Esophagus muscularis mucosa (tissue), 4 donors: Measurements from ENCODE around the gene ZNF197. TPM values are rescaled to one million over a fixed set of nuclear protein-coding genes. Genes with fewer than 3 reads are reported as not detected.
A peak's percentile ranks its signal among the peaks of the same experiment; 100 is the strongest.

Experiments
- DNase-seq: peaks from one replicate; pipeline ENCODE4 v3.0.0-alpha.2; 2017; ENCODE audit errors: extremely low spot score
- H3K27ac ChIP-seq, 4 donors: fragments of 200-600 bp; sonication (generic); replicated peaks in 1 of 4; 1 replicate in 3 of 4; 2 replicates in 1 of 4; pipeline ENCODE4 v1.5.1; 2016 to 2019; ENCODE audit warnings: mild to moderate bottlenecking in 1 of 4
- H3K27me3 ChIP-seq, 4 donors: fragments of 200-600 bp; sonication (generic); one replicate each; pipeline versions ENCODE4 v1.5.1 to v1.6.0; 2016 to 2019
- H3K36me3 ChIP-seq, 4 donors: fragments of 200-600 bp; sonication (generic); one replicate each; pipeline ENCODE4 v1.5.1; 2016 to 2019
- H3K4me1 ChIP-seq, 4 donors: fragments of 200-600 bp; sonication (generic); one replicate each; pipeline ENCODE4 v1.5.1; 2016 to 2019
- H3K4me3 ChIP-seq, 4 donors: fragments of 200-600 bp; sonication (generic); 1 replicate in 2 of 4; 2 replicates in 2 of 4; pipeline ENCODE4 v1.5.1; 2016 to 2019; ENCODE audit warnings: mild to moderate bottlenecking in 4 of 4, moderate library complexity in 1 of 4
- H3K9me3 ChIP-seq, 4 donors: fragments of 200-600 bp; sonication (generic); 1 replicate in 3 of 4; 2 replicates in 1 of 4; pipeline ENCODE4 v1.5.1; 2016 to 2019
- CTCF ChIP-seq, 3 experiments: fragments of 200-600 bp in 2 of 3; fragments of 450-650 bp in 1 of 3; sonication (generic) in 2 of 3; IDR thresholded peaks; one replicate each; pipeline ENCODE4 v1.5.1; 2017 to 2019; ENCODE audit warnings: antibody characterized with exemption in 3 of 3, mild to moderate bottlenecking in 2 of 3, moderate library complexity in 1 of 3
- EP300 ChIP-seq: sonication (generic); formaldehyde crosslinking; IDR thresholded peaks from one replicate; pipeline ENCODE4 v1.6.1; 2017; ENCODE audit warnings: antibody characterized with exemption
- POLR2A ChIP-seq: fragments of 450-650 bp; IDR thresholded peaks from one replicate; pipeline ENCODE4 v1.6.1; 2017; ENCODE audit warnings: antibody characterized with exemption, moderate library complexity, mild to moderate bottlenecking, low read depth
- POLR2AphosphoS5 ChIP-seq, 2 donors: sonication (generic); formaldehyde crosslinking; IDR thresholded peaks; one replicate each; pipeline ENCODE4 v1.6.1; 2017; ENCODE audit warnings: antibody characterized with exemption in 2 of 2
- whole genome bisulfite sequencing: methylation state at CpG from one replicate; pipeline ENCODE4 v1.1.5; 2018; 5-methylcytosine and 5-hydroxymethylcytosine counted together
- intact Hi-C: fragments of 100-400 bp; cut with DNase I; formaldehyde crosslinking; loops from one replicate; pipeline ENCODE4 v1.15.1; 2023
- total RNA-seq, 4 donors: library from RNA; depleted of rRNA; stranded (reverse); fragments of >200 nt; gene quantifications; one replicate each; pipeline versions ENCODE4 v1.1.0 to v1.2.1, GENCODE V29; 2016

ZNF197 gene
- total RNA-seq, 4 donors from 2014 or later: 16.3 to 22.8 (median 16.6) TPM

GRCh38 chr3:44632193-44632592, 7.4 kb downstream of the ZNF197 start:
- Histone ChIP-seq H3K36me3 (peaks cover 26 to 82% (median 70%) of the 10 kb centered on the region in 4 donors), H3K4me3 (no peak overlapping the region), H3K27me3 (no peaks in the 10 kb centered on the region), H3K4me1 (peaks cover 7 to 28% (median 16%) of the 10 kb centered on the region in 4 donors), H3K27ac (no peak overlapping the region), H3K9me3 (no peaks in the 10 kb centered on the region)
- intact Hi-C loops: no loop called here
- TF ChIP-seq POLR2AphosphoS5 (IDR thresholded peaks at IDR 0.05) (no peak), POLR2A (no peak), CTCF (IDR thresholded peaks at IDR 0.05) (no peak), EP300 (no peak)
- no peak for DNase-seq
- 100% methylated on average over 3 of the region's 3 CpGs for WGBS

- Histone ChIP-seq H3K36me3 (peaks cover 32 to 64% (median 56%) of the 10 kb centered on the region in 4 donors), H3K27me3 (no peaks in the 10 kb centered on the region), H3K9me3 (peaks cover 0 to 16% (median 14%) of the 10 kb centered on the region in 4 donors), H3K27ac (no peak overlapping the region), H3K4me3 (no peak overlapping the region), H3K4me1 (no peaks in the 10 kb centered on the region)
- TF ChIP-seq POLR2A (no peak), POLR2AphosphoS5 (IDR thresholded peaks at IDR 0.05) (no peak), CTCF (IDR thresholded peaks at IDR 0.05) (no peak), EP300 (no peak)
- intact Hi-C loops: loop anchor here (10.0 kb wide), 1 partner anchor 82 kb away; the partner anchor contains the start of gene ZNF501
- 99% methylated on average over 4 of the region's 4 CpGs for whole genome bisulfite sequencing
- no peak for DNase-seq
Observed at GRCh38 chr3:44642337-44642736, 17.5 kb downstream of the ZNF197 start.

- peaks cover 0 to 16% (median 14%) of the 10 kb centered on the region in 4 donors for H3K9me3 ChIP-seq
- intact Hi-C loops: loop anchor here (10.0 kb wide), 1 partner anchor 82 kb away; the partner anchor contains the start of gene ZNF501
- H3K36me3 ChIP-seq: peaks cover 28 to 57% (median 49%) of the 10 kb centered on the region in 4 donors
Observed at GRCh38 chr3:44643024-44643423, 18.2 kb downstream of the ZNF197 start.

GRCh38 chr3:44647771-44648170, 22.9 kb downstream of the ZNF197 start:
- intact Hi-C loops: loop anchor here (10.0 kb wide), 1 partner anchor 77 kb away; the partner anchor contains the start of gene ZNF501
- peaks cover 8 to 19% (median 13%) of the 10 kb centered on the region in 4 donors for H3K4me1 ChIP-seq
- no peak overlapping the region for H3K27ac ChIP-seq
- H3K27me3 ChIP-seq: no peaks in the 10 kb centered on the region
- 100% methylated on average over 1 of the region's 1 CpG for WGBS
- H3K36me3 ChIP-seq: peaks cover 24 to 34% (median 31%) of the 10 kb centered on the region in 4 donors
- DNase-seq: no peak
- peaks cover 0 to 6% (median 3%) of the 10 kb centered on the region in 4 donors for H3K9me3 ChIP-seq
- no peak overlapping the region for H3K4me3 ChIP-seq
- TF ChIP-seq POLR2AphosphoS5 (IDR thresholded peaks at IDR 0.05) (no peak), POLR2A (no peak), EP300 (no peak), CTCF (IDR thresholded peaks at IDR 0.05) (no peak)

More at GRCh38 chr3:44643024-44643423, 18.2 kb downstream of the ZNF197 start:
- no peak for DNase-seq
- Histone ChIP-seq H3K4me1 (peaks cover 0 to under 1% (median 0%) of the 10 kb centered on the region in 4 donors), H3K27ac (no peak overlapping the region), H3K27me3 (no peaks in the 10 kb centered on the region), H3K4me3 (no peak overlapping the region)
- WGBS: 100% methylated on average over 4 of the region's 4 CpGs
- TF ChIP-seq POLR2AphosphoS5 (IDR thresholded peaks at IDR 0.05): no peak
- no peak for TF ChIP-seq POLR2A
- TF ChIP-seq EP300: no peak

GRCh38 chr3:44648564-44649229, 23.9 kb downstream of the ZNF197 start, which contains the start of gene ZNF35:
Gene ZNF35 (plus strand): TSS chr3:44648732. CDS start chr3:44651068, 2,336 bp downstream.
- no peaks in the 10 kb centered on the region for H3K9me3 ChIP-seq
- H3K36me3 ChIP-seq: peaks cover 21 to 34% (median 31%) of the 10 kb centered on the region in 4 donors
- H3K4me1 ChIP-seq: peaks cover 8 to 19% (median 13%) of the 10 kb centered on the region in 4 donors
- WGBS: 0% methylated on average over 25 of the region's 37 CpGs
- no peaks in the 10 kb centered on the region for H3K27me3 ChIP-seq
- intact Hi-C loops: loop anchor here (10.0 kb wide), 1 partner anchor 76 kb away; the partner anchor contains the start of gene ZNF501
- TF ChIP-seq CTCF (IDR thresholded peaks at IDR 0.05) (no peak), POLR2AphosphoS5 (IDR thresholded peaks at IDR 0.05) (peak; percentile 46 to 69)
- H3K27ac ChIP-seq: peak within 1 kb of the TSS; percentile 71 to 83 (median 73)
- peak; percentile 94 for DNase-seq
- peak within 1 kb of the TSS; percentile 81 to 92 (median 86) for H3K4me3 ChIP-seq
